Mononuclear cell (primary cell): ENCODE data around the gene ALX3. TPM values are rescaled to one million over a fixed set of nuclear protein-coding genes. Genes with fewer than 3 reads are reported as not detected.
A peak's percentile ranks its signal among the peaks of the same experiment; 100 is the strongest.

ENCODE experiments used
- H3K27me3 ChIP-seq: 2 replicates; pipeline ENCODE4 v1.6.0; 2011; ENCODE audit warnings: low read length, control low read depth; ENCODE audit not compliant: insufficient read depth
- H3K4me1 ChIP-seq: 2 replicates; pipeline ENCODE4 v1.5.1; 2011; ENCODE audit warnings: mild to moderate bottlenecking, low read length, control low read depth; ENCODE audit not compliant: insufficient read depth
- H3K4me3 ChIP-seq: 2 replicates; pipeline ENCODE4 v1.5.1; 2011; ENCODE audit warnings: mild to moderate bottlenecking, low read length, moderate library complexity
- H3K9me3 ChIP-seq: 2 replicates; pipeline ENCODE4 v1.5.1; 2011; ENCODE audit warnings: low read depth, mild to moderate bottlenecking, control low read depth, low read length
- total RNA-seq: library from RNA; depleted of rRNA; stranded (reverse); fragments of >200 nt; gene quantifications from one replicate; pipeline ENCODE4 v1.2.3, GENCODE V29; 2012

ALX3 gene
- total RNA-seq, 1 donor: not detected

- H3K4me3 ChIP-seq: no peak overlapping the region
- H3K4me1 ChIP-seq: peaks cover 12% of the 10 kb centered on the region
- H3K27me3 ChIP-seq: no peaks in the 10 kb centered on the region
- no peaks in the 10 kb centered on the region for H3K9me3 ChIP-seq
Observed at GRCh38 chr1:110097507-110098221, 27.2 kb upstream of the ALX3 start.

GRCh38 chr1:110094931-110095654, 24.6 kb upstream of the ALX3 start:
- Histone ChIP-seq H3K27me3 (no peaks in the 10 kb centered on the region), H3K4me3 (no peak overlapping the region), H3K9me3 (no peaks in the 10 kb centered on the region), H3K4me1 (no peaks in the 10 kb centered on the region)

- Histone ChIP-seq H3K27me3 (peaks cover under 1% of the 10 kb centered on the region), H3K9me3 (no peaks in the 10 kb centered on the region), H3K4me1 (no peaks in the 10 kb centered on the region), H3K4me3 (no peak overlapping the region)
Observed at GRCh38 chr1:110092991-110093390, 22.5 kb upstream of the ALX3 start.

- no peak overlapping the region for H3K4me3 ChIP-seq
- no peaks in the 10 kb centered on the region for H3K4me1 ChIP-seq
- no peaks in the 10 kb centered on the region for H3K9me3 ChIP-seq
- peaks cover 3% of the 10 kb centered on the region for H3K27me3 ChIP-seq
Observed at GRCh38 chr1:110091791-110092190, 21.3 kb upstream of the ALX3 start.

- H3K4me1 ChIP-seq: no peaks in the 10 kb centered on the region
- no peak overlapping the region for H3K4me3 ChIP-seq
- H3K9me3 ChIP-seq: no peaks in the 10 kb centered on the region
- peaks cover 3% of the 10 kb centered on the region for H3K27me3 ChIP-seq
Observed at GRCh38 chr1:110091381-110091780, 20.9 kb upstream of the ALX3 start.

GRCh38 chr1:110089561-110090275, 19.2 kb upstream of the ALX3 start:
- H3K4me3 ChIP-seq: no peak overlapping the region

GRCh38 chr1:110088739-110089316, 18.4 kb upstream of the ALX3 start:
- H3K27me3 ChIP-seq: peaks cover 28% of the 10 kb centered on the region
- H3K4me3 ChIP-seq: no peak overlapping the region
- no peaks in the 10 kb centered on the region for H3K9me3 ChIP-seq

More at GRCh38 chr1:110089561-110090275, 19.2 kb upstream of the ALX3 start:
- H3K9me3 ChIP-seq: no peaks in the 10 kb centered on the region
- H3K4me1 ChIP-seq: peaks cover 5% of the 10 kb centered on the region
- peaks cover 19% of the 10 kb centered on the region for H3K27me3 ChIP-seq

GRCh38 chr1:110087812-110088738, 17.6 kb upstream of the ALX3 start:
- Histone ChIP-seq H3K27me3 (peaks cover 36% of the 10 kb centered on the region), H3K9me3 (no peaks in the 10 kb centered on the region), H3K4me1 (peaks cover 20% of the 10 kb centered on the region), H3K4me3 (no peak overlapping the region)

More at GRCh38 chr1:110088739-110089316, 18.4 kb upstream of the ALX3 start:
- peaks cover 12% of the 10 kb centered on the region for H3K4me1 ChIP-seq

GRCh38 chr1:110086961-110087360, 16.5 kb upstream of the ALX3 start:
- H3K4me1 ChIP-seq: peaks cover 23% of the 10 kb centered on the region
- peaks cover 44% of the 10 kb centered on the region for H3K27me3 ChIP-seq
- H3K9me3 ChIP-seq: no peaks in the 10 kb centered on the region
- no peak overlapping the region for H3K4me3 ChIP-seq

- no peaks in the 10 kb centered on the region for H3K9me3 ChIP-seq
- H3K4me3 ChIP-seq: no peak overlapping the region
- H3K27me3 ChIP-seq: peaks cover 48% of the 10 kb centered on the region
- peaks cover 23% of the 10 kb centered on the region for H3K4me1 ChIP-seq
Observed at GRCh38 chr1:110085671-110086070, 15.2 kb upstream of the ALX3 start.

GRCh38 chr1:110084227-110085078, 14.0 kb upstream of the ALX3 start:
- Histone ChIP-seq H3K4me3 (peak overlapping the region; percentile 42), H3K27me3 (peaks cover 48% of the 10 kb centered on the region), H3K4me1 (peaks cover 23% of the 10 kb centered on the region), H3K9me3 (no peaks in the 10 kb centered on the region)

GRCh38 chr1:110083866-110084226, 13.4 kb upstream of the ALX3 start:
- peaks cover 23% of the 10 kb centered on the region for H3K4me1 ChIP-seq
- H3K4me3 ChIP-seq: peak overlapping the region; percentile 42
- H3K9me3 ChIP-seq: no peaks in the 10 kb centered on the region
- H3K27me3 ChIP-seq: peaks cover 48% of the 10 kb centered on the region

GRCh38 chr1:110083061-110083865, 12.8 kb upstream of the ALX3 start:
- Histone ChIP-seq H3K9me3 (no peaks in the 10 kb centered on the region), H3K4me1 (peaks cover 23% of the 10 kb centered on the region), H3K27me3 (peaks cover 48% of the 10 kb centered on the region), H3K4me3 (peak overlapping the region; percentile 42)
